Pulmonary artery endothelial cell (primary cell): Measurements from ENCODE around the gene ADAM12. TPM values are rescaled to one million over a fixed set of nuclear protein-coding genes. Genes with fewer than 3 reads are reported as not detected.
"Not testable (repeated sequence)": the region's sequence is repeated elsewhere in the genome, so short reads cannot be mapped to it uniquely, and the experiment has no call there.

Experiments used
- DNase-seq: peaks from one replicate; pipeline ENCODE4 v3.0.0-alpha.2; 2011; ENCODE audit warnings: low read depth, low spot score
- total RNA-seq: library from RNA; depleted of rRNA; stranded (reverse); fragments of >200 nt; gene quantifications from 2 replicates; pipeline ENCODE4 v1.2.3, GENCODE V29; 2014

The ADAM12 gene
- total RNA-seq, 1 donor from 2014 or later, result 0.13 TPM

DNA sequence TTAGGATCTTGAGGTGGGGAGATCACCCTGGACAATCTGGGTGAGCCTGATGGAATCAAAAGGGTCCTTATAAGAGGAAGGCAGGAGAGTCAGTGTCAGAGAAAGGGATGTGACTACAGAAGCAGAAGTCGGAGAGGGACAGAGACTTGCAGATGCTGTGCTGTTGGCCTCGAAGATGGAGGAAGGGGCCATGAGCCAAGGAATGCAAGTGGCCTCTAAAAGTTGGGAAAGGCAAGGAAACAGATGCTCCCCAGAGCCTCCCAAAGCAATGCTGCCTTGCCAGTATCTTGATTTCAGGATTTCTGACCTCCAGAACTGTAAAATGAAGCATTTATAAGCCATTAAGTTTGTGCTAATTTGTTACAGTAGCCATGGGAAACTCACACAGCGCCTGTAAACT, 326.8 kb downstream of the ADAM12 start:
- DNase-seq, result no peak

DNA sequence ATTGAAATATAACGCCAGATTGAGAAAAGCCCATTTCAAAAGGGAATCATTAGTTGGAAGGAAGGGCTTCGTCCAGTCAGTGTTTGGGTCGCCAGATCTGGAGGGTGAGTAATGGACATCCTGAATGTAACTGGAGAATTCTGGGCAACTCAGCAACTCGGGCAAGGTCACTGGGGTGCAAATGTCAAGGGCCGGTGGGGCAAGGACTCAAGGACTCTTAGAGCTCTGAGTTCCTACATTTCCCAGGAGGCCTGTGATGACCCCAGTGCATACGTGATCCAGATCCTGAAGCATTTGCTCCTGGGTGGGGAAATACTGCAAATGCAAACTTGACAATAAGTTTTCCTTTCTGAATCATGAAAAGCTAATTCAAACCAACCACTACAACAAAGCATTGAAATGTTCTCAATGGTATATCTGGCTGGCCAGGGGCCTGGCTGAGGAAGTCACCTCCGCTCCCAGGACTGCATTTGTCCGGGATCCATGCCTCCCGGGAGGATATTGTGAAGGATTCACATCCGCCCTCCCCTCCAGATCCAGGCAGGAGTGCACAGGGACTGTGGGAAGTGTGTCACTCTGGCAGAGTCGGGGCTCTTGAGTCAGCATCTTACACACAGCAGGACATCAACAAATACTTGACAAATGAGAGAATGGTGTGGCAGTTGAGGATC, 327.9 kb downstream of the ADAM12 start:
- peak; percentile 78 for DNase-seq

- DNase-seq, result no peak
Observed at GRCh38 chr10:126059076-126059826, 329.0 kb downstream of the ADAM12 start.

DNA sequence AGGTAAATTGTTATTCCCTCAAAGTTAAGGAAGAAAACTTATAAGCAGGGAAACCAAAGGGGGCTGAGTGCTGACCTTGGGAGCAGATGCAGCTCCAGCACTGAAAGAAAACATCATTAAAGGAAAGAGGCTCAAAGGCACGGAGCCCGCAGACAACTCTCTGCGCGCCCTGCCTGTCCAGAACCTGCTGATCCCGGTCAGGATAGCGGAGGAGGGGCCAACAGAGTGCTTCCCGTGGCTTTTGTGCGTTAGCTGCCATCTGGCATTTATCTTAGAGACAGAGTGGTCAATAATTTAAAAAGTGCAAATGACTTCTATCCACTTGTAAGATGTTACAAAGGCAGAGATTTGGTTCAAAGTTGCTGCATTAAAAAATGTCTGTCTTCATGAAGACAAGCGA, 329.8 kb downstream of the ADAM12 start:
- DNase-seq, result no peak

GRCh38 chr10:126058104-126058503, 330.2 kb downstream of the ADAM12 start:
- no peak for DNase-seq

DNA sequence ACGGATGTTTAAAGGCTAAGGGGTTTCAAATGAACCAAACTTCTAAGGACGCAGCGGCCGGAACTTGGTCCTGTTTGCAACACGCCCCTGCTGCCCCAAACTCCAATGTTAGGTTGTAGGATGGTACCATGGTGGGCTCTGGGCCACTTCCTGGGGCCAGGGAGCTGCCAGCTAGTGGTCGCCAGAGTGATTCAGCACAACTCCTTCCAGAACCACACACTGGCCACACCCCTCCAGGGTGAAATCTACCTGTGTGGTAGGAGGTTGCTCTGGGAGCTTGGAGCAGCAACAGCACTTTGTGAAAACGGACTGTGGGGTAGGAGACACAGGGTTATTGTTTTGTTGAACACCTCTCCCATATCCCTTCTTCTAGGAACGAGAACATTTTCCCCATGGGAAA, 330.8 kb downstream of the ADAM12 start:
- no peak for DNase-seq

GRCh38 chr10:126054191-126054590, 334.1 kb downstream of the ADAM12 start:
- no peak for DNase-seq

- DNase-seq, result no peak
Observed at GRCh38 chr10:126052171-126052570, 336.1 kb downstream of the ADAM12 start.

- peak; percentile 85 for DNase-seq
Observed at GRCh38 chr10:126049759-126050700, 338.2 kb downstream of the ADAM12 start.

DNA sequence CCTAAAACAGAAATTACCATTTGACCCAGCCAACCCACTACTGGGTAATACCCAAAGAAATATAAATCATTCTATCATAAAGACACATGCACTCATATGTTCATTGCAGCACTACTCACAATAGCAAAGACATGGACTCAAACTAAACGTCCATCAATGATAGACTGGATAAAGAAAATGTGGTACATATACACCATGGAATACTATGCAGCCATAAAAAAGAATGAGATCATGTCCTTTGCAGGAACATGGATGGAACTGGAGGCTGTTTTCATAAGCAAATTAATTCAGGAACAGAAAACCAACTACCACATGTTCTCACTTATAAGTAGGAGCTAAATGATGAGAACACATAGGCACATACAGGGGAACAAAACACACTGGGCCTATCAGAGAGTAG, 340.5 kb downstream of the ADAM12 start:
- DNase-seq, result not testable (repeated sequence)

- DNase-seq, result no peak
Observed at GRCh38 chr10:126046831-126047230, 341.4 kb downstream of the ADAM12 start.

GRCh38 chr10:126045861-126046260, 342.4 kb downstream of the ADAM12 start:
- no peak for DNase-seq

- DNase-seq, result no peak
Observed at GRCh38 chr10:126043389-126043788, 344.9 kb downstream of the ADAM12 start.

DNA sequence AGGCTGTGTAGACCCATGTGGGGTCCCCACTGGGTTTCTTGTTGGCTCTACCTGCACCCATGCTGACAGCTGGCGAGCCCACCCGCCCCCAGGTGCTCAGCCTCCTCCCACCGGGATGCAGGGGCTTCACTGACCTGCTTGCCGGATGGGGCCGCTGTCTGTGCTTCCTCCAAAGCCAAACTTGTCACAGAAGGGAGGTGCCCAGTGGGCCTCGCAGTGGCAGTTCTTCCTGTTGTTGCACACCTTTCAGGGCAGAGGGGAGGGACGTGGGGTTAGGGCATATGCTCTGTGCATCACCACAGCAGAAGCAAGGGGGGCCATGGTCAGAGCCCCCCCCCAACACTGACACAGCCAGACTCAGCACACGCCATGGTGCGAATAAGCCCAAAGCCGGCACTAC, 345.4 kb downstream of the ADAM12 start:
- DNase-seq, result no peak

DNA sequence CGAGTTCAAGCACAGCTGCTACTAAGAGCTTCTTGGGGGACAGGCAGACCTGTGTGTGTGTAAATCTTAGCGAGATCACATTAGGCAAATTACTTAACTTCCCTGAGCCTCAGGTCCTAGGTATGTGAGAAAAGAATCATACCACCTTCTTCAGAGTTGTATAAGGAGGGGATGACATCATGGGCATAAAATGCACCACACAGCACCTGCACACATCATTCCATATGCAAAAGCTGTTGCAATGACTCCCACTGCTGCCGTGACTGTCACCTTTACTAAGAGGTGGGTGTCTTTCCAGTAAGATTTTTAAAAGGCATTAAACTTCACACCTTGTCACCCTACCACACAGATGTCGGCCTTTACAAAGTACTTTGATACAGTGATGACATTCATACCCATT, 345.9 kb downstream of the ADAM12 start:
- DNase-seq, result no peak

GRCh38 chr10:126041804-126042231, 346.5 kb downstream of the ADAM12 start:
- peak; percentile 92 for DNase-seq

- DNase-seq, result no peak
Observed at GRCh38 chr10:126041117-126041516, 347.2 kb downstream of the ADAM12 start.

- no peak for DNase-seq
Observed at GRCh38 chr10:126037946-126038345, 350.3 kb downstream of the ADAM12 start.

DNA sequence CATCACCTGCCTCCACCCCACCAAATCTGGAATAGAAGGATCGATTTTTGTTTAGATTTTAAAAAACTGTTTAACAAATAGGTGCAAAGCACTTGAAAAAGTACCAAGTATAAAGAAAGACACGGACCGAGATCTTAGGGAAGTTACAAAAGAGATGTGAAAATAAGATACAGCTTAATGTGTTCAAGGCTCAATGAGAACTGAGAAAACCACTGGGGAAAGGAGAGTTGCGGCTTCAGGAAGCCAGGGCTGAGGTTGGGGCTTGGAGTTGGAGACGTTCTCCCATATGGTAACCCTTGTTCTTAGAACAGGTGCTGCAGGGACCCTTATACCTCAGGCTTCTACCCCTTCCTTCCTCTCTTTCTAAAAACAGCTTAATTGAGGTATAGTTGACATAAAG, 351.8 kb downstream of the ADAM12 start:
- DNase-seq, result no peak

- no peak for DNase-seq
Observed at GRCh38 chr10:126034586-126034985, 353.7 kb downstream of the ADAM12 start.

- DNase-seq, result no peak
Observed at GRCh38 chr10:126029999-126030398, 358.3 kb downstream of the ADAM12 start.

- DNase-seq, result no peak
Observed at GRCh38 chr10:126027692-126028091, 360.6 kb downstream of the ADAM12 start.
